Stimulated activated memory B cell treated with anti-CD40 and anti-IgM and Interleukin-4, amounts not matched to agents 10 μg/mL and 1 μg/mL and 100 μg/mL, for 72 hours (primary cell): ENCODE results near the gene ACSL5.
"Not testable (repeated sequence)": the region's sequence is repeated elsewhere in the genome, so short reads cannot be mapped to it uniquely, and the experiment has no call there.

Source experiments
- ATAC-seq: fragments of 150-1000 bp; cut with Tn5 transposase; 2 replicates; pipeline ENCODE4 v1.10.0; 2021
- H3K27ac Mint-ChIP-seq: one replicate; pipeline ENCODE4 v1.8.0; 2022; ENCODE audit warnings: mild to moderate bottlenecking, mixed read lengths
- H3K27me3 Mint-ChIP-seq: one replicate; pipeline ENCODE4 v1.8.0; 2022; ENCODE audit warnings: mixed read lengths
- H3K36me3 Mint-ChIP-seq: one replicate; pipeline ENCODE4 v1.8.0; 2022; ENCODE audit warnings: mixed read lengths
- H3K4me1 Mint-ChIP-seq: one replicate; pipeline ENCODE4 v1.8.0; 2022; ENCODE audit warnings: mixed read lengths
- H3K4me3 Mint-ChIP-seq: one replicate; pipeline ENCODE4 v1.8.0; 2022; ENCODE audit warnings: mild to moderate bottlenecking, moderate library complexity, mixed read lengths
- H3K9me3 Mint-ChIP-seq: one replicate; pipeline ENCODE4 v1.8.0; 2022; ENCODE audit warnings: mixed read lengths

ACSL5 gene

GRCh38 chr10:112363696-112364688, 9.9 kb upstream of the ACSL5 start:
- no peak for ATAC-seq

GRCh38 chr10:112365014-112365432, 8.9 kb upstream of the ACSL5 start:
- Mint-ChIP-seq H3K9me3 (no peaks in the 10 kb centered on the region), H3K27me3 (no peaks in the 10 kb centered on the region), H3K27ac (no peak overlapping the region), H3K4me3 (no peak overlapping the region), H3K36me3 (no peaks in the 10 kb centered on the region), H3K4me1 (peaks cover 13% of the 10 kb centered on the region)
- no peak for ATAC-seq

More at GRCh38 chr10:112363696-112364688, 9.9 kb upstream of the ACSL5 start:
- H3K36me3 Mint-ChIP-seq: no peaks in the 10 kb centered on the region
- no peak overlapping the region for H3K27ac Mint-ChIP-seq
- H3K9me3 Mint-ChIP-seq: no peaks in the 10 kb centered on the region
- H3K4me1 Mint-ChIP-seq: peaks cover 6% of the 10 kb centered on the region
- no peak overlapping the region for H3K4me3 Mint-ChIP-seq
- no peaks in the 10 kb centered on the region for H3K27me3 Mint-ChIP-seq

GRCh38 chr10:112365451-112365850, 8.5 kb upstream of the ACSL5 start:
- Mint-ChIP-seq H3K4me3 (no peak overlapping the region), H3K27ac (no peak overlapping the region), H3K4me1 (peaks cover 13% of the 10 kb centered on the region), H3K36me3 (no peaks in the 10 kb centered on the region), H3K27me3 (no peaks in the 10 kb centered on the region), H3K9me3 (no peaks in the 10 kb centered on the region)
- no peak for ATAC-seq

GRCh38 chr10:112366992-112367391, 6.9 kb upstream of the ACSL5 start:
- Mint-ChIP-seq H3K27ac (no peak overlapping the region), H3K36me3 (no peaks in the 10 kb centered on the region), H3K4me3 (no peak overlapping the region), H3K27me3 (no peaks in the 10 kb centered on the region), H3K9me3 (peaks cover 4% of the 10 kb centered on the region), H3K4me1 (peaks cover 13% of the 10 kb centered on the region)
- ATAC-seq: no peak

- no peaks in the 10 kb centered on the region for H3K27me3 Mint-ChIP-seq
- H3K36me3 Mint-ChIP-seq: no peaks in the 10 kb centered on the region
- no peak for ATAC-seq
- H3K9me3 Mint-ChIP-seq: peaks cover 4% of the 10 kb centered on the region
- H3K4me3 Mint-ChIP-seq: no peak overlapping the region
- H3K27ac Mint-ChIP-seq: no peak overlapping the region
- peaks cover 13% of the 10 kb centered on the region for H3K4me1 Mint-ChIP-seq
Measured at GRCh38 chr10:112367516-112367915, 6.4 kb upstream of the ACSL5 start.

- Mint-ChIP-seq H3K27ac (peak overlapping the region; percentile 62), H3K9me3 (peaks cover 4% of the 10 kb centered on the region), H3K27me3 (no peaks in the 10 kb centered on the region), H3K36me3 (no peaks in the 10 kb centered on the region), H3K4me1 (peaks cover 21% of the 10 kb centered on the region), H3K4me3 (peak overlapping the region; percentile 18)
- ATAC-seq: peak; percentile 82
Measured at GRCh38 chr10:112369495-112370423, 4.2 kb upstream of the ACSL5 start.

- no peak for ATAC-seq
- peaks cover 28% of the 10 kb centered on the region for H3K4me1 Mint-ChIP-seq
- H3K27ac Mint-ChIP-seq: peak overlapping the region; percentile 32
- no peak overlapping the region for H3K4me3 Mint-ChIP-seq
- peaks cover 4% of the 10 kb centered on the region for H3K9me3 Mint-ChIP-seq
- no peaks in the 10 kb centered on the region for H3K36me3 Mint-ChIP-seq
- no peaks in the 10 kb centered on the region for H3K27me3 Mint-ChIP-seq
Measured at GRCh38 chr10:112370424-112370819, 3.5 kb upstream of the ACSL5 start.

GRCh38 chr10:112371326-112371725, 2.6 kb upstream of the ACSL5 start:
- not testable (repeated sequence) for ATAC-seq

GRCh38 chr10:112372182-112372810, 1.6 kb upstream of the ACSL5 start:
- H3K36me3 Mint-ChIP-seq, H3K9me3 Mint-ChIP-seq, H3K27me3 Mint-ChIP-seq, H3K27ac Mint-ChIP-seq, ATAC-seq, H3K4me3 Mint-ChIP-seq: not testable (repeated sequence)
- peaks cover 45% of the 10 kb centered on the region for H3K4me1 Mint-ChIP-seq

More at GRCh38 chr10:112371326-112371725, 2.6 kb upstream of the ACSL5 start:
- not testable (repeated sequence) for H3K36me3 Mint-ChIP-seq, H3K4me3 Mint-ChIP-seq, H3K27me3 Mint-ChIP-seq, H3K9me3 Mint-ChIP-seq
- Mint-ChIP-seq H3K27ac (peak overlapping the region; percentile 32), H3K4me1 (peaks cover 37% of the 10 kb centered on the region)

GRCh38 chr10:112374724-112375541, 1.0 kb downstream of the ACSL5 start:
- H3K36me3 Mint-ChIP-seq: peaks cover 2% of the 10 kb centered on the region
- peaks cover 4% of the 10 kb centered on the region for H3K9me3 Mint-ChIP-seq
- peak overlapping the region; percentile 100 for H3K27ac Mint-ChIP-seq
- peak overlapping the region; percentile 100 for H3K4me3 Mint-ChIP-seq
- H3K27me3 Mint-ChIP-seq: no peaks in the 10 kb centered on the region
- ATAC-seq: peak; percentile 71
- peaks cover 57% of the 10 kb centered on the region for H3K4me1 Mint-ChIP-seq

GRCh38 chr10:112375721-112376395, 1.9 kb downstream of the ACSL5 start:
- Mint-ChIP-seq H3K27me3 (no peaks in the 10 kb centered on the region), H3K27ac (peak overlapping the region; percentile 100), H3K9me3 (peaks cover 4% of the 10 kb centered on the region), H3K36me3 (peaks cover 11% of the 10 kb centered on the region), H3K4me3 (peak overlapping the region; percentile 100), H3K4me1 (peaks cover 67% of the 10 kb centered on the region)
- peak; percentile 91 for ATAC-seq

GRCh38 chr10:112376396-112376790, 2.5 kb downstream of the ACSL5 start:
- ATAC-seq: peak; percentile 6
- Mint-ChIP-seq H3K27ac (peak overlapping the region; percentile 100), H3K36me3 (peaks cover 16% of the 10 kb centered on the region), H3K4me1 (peaks cover 72% of the 10 kb centered on the region), H3K27me3 (no peaks in the 10 kb centered on the region), H3K4me3 (peak overlapping the region; percentile 100), H3K9me3 (peaks cover under 1% of the 10 kb centered on the region)

GRCh38 chr10:112377116-112377515, 3.2 kb downstream of the ACSL5 start:
- Mint-ChIP-seq H3K36me3 (peaks cover 16% of the 10 kb centered on the region), H3K27ac (peak overlapping the region; percentile 100), H3K4me1 (peaks cover 74% of the 10 kb centered on the region), H3K4me3 (peak overlapping the region; percentile 100)
- ATAC-seq, H3K27me3 Mint-ChIP-seq, H3K9me3 Mint-ChIP-seq: not testable (repeated sequence)
